GM12878 (cell line): ENCODE results near the gene PRRT4. TPM values are rescaled to one million over a fixed set of nuclear protein-coding genes. Genes with fewer than 3 reads are reported as not detected.

ENCODE experiments used
- ATAC-seq: fragments of 200-7000 bp; cut with Tn5 transposase; 3 replicates; pipeline ENCODE4 v1.9.1; 2020; ENCODE audit warnings: mild to moderate bottlenecking, moderate library complexity
- BruUV-seq: library from RNA; stranded (reverse); fragments of 400-500 nt; replicated peaks from 2 replicates; lab custom pipeline; 2021; lab: Mats Ljungman, UMichigan
- CTCF ChIA-PET: fragments of 300-600 bp; sonication (Branson Sonifier 250); formaldehyde crosslinking; extraction: SDS; loops from one replicate; lab custom pipeline; 2021; ENCODE audit warnings: inconsistent platforms; lab: Yijun Ruan, JAX
- POLR2A ChIA-PET: fragments of 350-600 bp; formaldehyde crosslinking; extraction: SDS; loops from one replicate; lab custom pipeline; 2021; ENCODE audit warnings: inconsistent platforms; lab: Charles Lee
- RAD21 ChIA-PET: fragments of 300-600 bp; sonication (Branson Sonifier 250); formaldehyde crosslinking; loops from one replicate; lab custom pipeline; 2023; ENCODE audit warnings: antibody characterized with exemption; ENCODE audit not compliant: unreplicated experiment; lab: Charles Lee
- SMC1A ChIA-PET: fragments of 300-600 bp; sonication (Branson Sonifier 250); formaldehyde crosslinking; loops from one replicate; lab custom pipeline; 2023; ENCODE audit not compliant: unreplicated experiment, uncharacterized antibody; lab: Charles Lee
- DNase-seq: peaks from one replicate; pipeline ENCODE4 v3.0.0-alpha.2; 2011; ENCODE audit warnings: low read depth, low spot score
- FAIRE-seq: peaks from 3 replicates; lab custom pipeline; 2011; peaks lifted over from hg19 to GRCh38; lab: Jason Lieb, UNC
- H2AFZ ChIP-seq: 2 replicates; pipeline ENCODE4 v1.6.0; 2011; ENCODE audit warnings: low read depth, low read length, control low read depth; ENCODE audit not compliant: control insufficient read depth
- H3K27ac ChIP-seq: 2 replicates; pipeline ENCODE4 v1.5.1; 2011; ENCODE audit warnings: control low read depth; ENCODE audit not compliant: control insufficient read depth, insufficient read depth
- H3K27me3 ChIP-seq, 2 experiments: replicated peaks in 1 of 2; 2 replicates each; pipeline versions ENCODE4 v1.6.0 to v1.6.1; 2011; ENCODE audit warnings: low read length in 1 of 2; ENCODE audit not compliant: control insufficient read depth in 2 of 2, insufficient read depth in 2 of 2
- H3K36me3 ChIP-seq, 2 experiments: 2 replicates each; pipeline ENCODE4 v1.5.1; 2011; ENCODE audit warnings: low read length in 1 of 2; ENCODE audit not compliant: control insufficient read depth in 2 of 2, insufficient read depth in 2 of 2
- H3K4me1 ChIP-seq: 2 replicates; pipeline ENCODE4 v1.6.1; 2011; ENCODE audit warnings: mild to moderate bottlenecking, low read length, moderate library complexity, mixed read lengths; ENCODE audit not compliant: control insufficient read depth, insufficient read depth
- H3K4me2 ChIP-seq: 2 replicates; pipeline ENCODE4 v1.6.0; 2011; ENCODE audit warnings: control low read depth; ENCODE audit not compliant: control insufficient read depth, insufficient read depth
- H3K4me3 ChIP-seq: fragments of 200-600 bp; sonication (generic); 2 replicates; pipeline ENCODE4 v1.5.1; 2016
- H3K79me2 ChIP-seq: 2 replicates; pipeline ENCODE4 v1.6.0; 2011; ENCODE audit warnings: low read length; ENCODE audit not compliant: control insufficient read depth, insufficient read depth
- H3K9ac ChIP-seq: 2 replicates; pipeline ENCODE4 v1.8.0; 2011; ENCODE audit warnings: low read length, control low read depth, mixed read lengths; ENCODE audit not compliant: control insufficient read depth, insufficient read depth
- H3K9me3 ChIP-seq: replicated peaks from 3 replicates; pipeline ENCODE4 v1.5.1; 2011; ENCODE audit warnings: mild to moderate bottlenecking, low read length; ENCODE audit not compliant: control insufficient read depth, insufficient read depth
- H4K20me1 ChIP-seq: 2 replicates; pipeline ENCODE4 v1.6.0; 2011; ENCODE audit not compliant: control insufficient read depth, insufficient read depth
- CTCF ChIP-seq, 3 experiments: IDR thresholded peaks in 2 of 3; conservative IDR thresholded peaks in 1 of 3; 2 replicates each; pipeline ENCODE4 v1.5.1; 2011; ENCODE audit warnings: low read depth in 3 of 3, low read length in 3 of 3, mild to moderate bottlenecking in 3 of 3, control low read depth in 2 of 3, moderate library complexity in 2 of 3, inconsistent platforms in 1 of 3, mixed read lengths in 1 of 3; ENCODE audit not compliant: control insufficient read depth in 2 of 3, insufficient read depth in 1 of 3; ENCODE audit errors: extremely low read depth in 1 of 3
- HDAC2 ChIP-seq: fragments of 200-600 bp; sonication (generic); IDR thresholded peaks from 2 replicates; pipeline ENCODE4 v1.6.1; 2017
- MLLT1 ChIP-seq: fragments of 450-650 bp; IDR thresholded peaks from 2 replicates; pipeline ENCODE4 v1.6.1; 2016; ENCODE audit warnings: mild to moderate bottlenecking
- NFYB ChIP-seq: IDR thresholded peaks from 2 replicates; pipeline ENCODE4 v1.6.1; 2011; ENCODE audit warnings: low read depth, mild to moderate bottlenecking, low read length, improper control_type of control experiment, moderate library complexity; ENCODE audit not compliant: insufficient read depth
- POU2F2 ChIP-seq: IDR thresholded peaks from 3 replicates; pipeline ENCODE4 v1.6.1; 2011; ENCODE audit warnings: low read depth, mild to moderate bottlenecking, low read length, borderline replicate concordance
- SMARCA5 ChIP-seq: fragments of 450-650 bp; IDR thresholded peaks from 2 replicates; pipeline ENCODE4 v1.6.1; 2017; ENCODE audit warnings: mild to moderate bottlenecking
- SPI1 ChIP-seq: IDR thresholded peaks from 2 replicates; pipeline ENCODE4 v1.6.1; 2011; ENCODE audit warnings: low read depth, mild to moderate bottlenecking, low read length, moderate library complexity, borderline replicate concordance; ENCODE audit not compliant: insufficient read depth
- TCF3 ChIP-seq: IDR thresholded peaks from 2 replicates; pipeline ENCODE4 v1.6.1; 2012; ENCODE audit warnings: low read depth, mild to moderate bottlenecking, low read length, borderline replicate concordance; ENCODE audit not compliant: insufficient read depth
- ZNF24 ChIP-seq: fragments of 450-650 bp; IDR thresholded peaks from 2 replicates; pipeline ENCODE4 v1.6.1; 2017; ENCODE audit warnings: antibody characterized with exemption, mild to moderate bottlenecking
- ZNF622 ChIP-seq: fragments of 450-650 bp; IDR thresholded peaks from 2 replicates; pipeline ENCODE4 v1.6.1; 2017; ENCODE audit warnings: mild to moderate bottlenecking, inconsistent platforms
- WGBS: methylation state at CpG from one replicate; pipeline ENCODE4 v1.1.6; 2016; ENCODE audit warnings: low lambda C conversion rate; ENCODE audit not compliant: insufficient replicate concordance, insufficient coverage; ENCODE audit errors: missing lambda C conversion rate; 5-methylcytosine and 5-hydroxymethylcytosine counted together
- in situ Hi-C: fragments of 300-500 bp; cut with MboI; formaldehyde crosslinking; loops from 9 replicates; pipeline ENCODE4 v1.14.3; 2018; ENCODE audit warnings: mixed read lengths
- intact Hi-C: fragments of 100-400 bp; cut with micrococcal nuclease; formaldehyde crosslinking; loops from one replicate; pipeline ENCODE4 v1.14.2; 2022; ENCODE audit not compliant: unreplicated experiment
- polyA plus RNA-seq, 11 experiments: library from polyadenylated mRNA; depleted of rRNA in 4 of 11; unstranded in 6 of 11; stranded (reverse) in 5 of 11; fragments of >200 nt; fragmentation: Nextera tagmentation in 4 of 11; fragmentation: Illumina TruSeq in 1 of 11; extraction: Ambion mirVana in 4 of 11; extraction: Trizol in 1 of 11; gene quantifications; 1 replicate in 1 of 11; 2 replicates in 10 of 11; pipeline versions ENCODE4 v1.2.1 to v1.2.3, GENCODE V29; 2011 to 2016; ENCODE audit warnings: inconsistent platforms in 2 of 11, missing spikeins in 2 of 11, low read depth in 1 of 11
- total RNA-seq, 4 experiments: library from RNA; depleted of rRNA in 3 of 4; stranded (reverse); fragments of >200 nt in 3 of 4; fragmentation: Illumina TruSeq in 1 of 4; extraction: Trizol in 1 of 4; gene quantifications; 2 replicates each; pipeline versions ENCODE4 v1.2.1 to v1.2.3, GENCODE V29; 2013 to 2021
- TF ChIP-seq, protein P1 (sequence below): fragments of 450-650 bp; IDR thresholded peaks from 2 replicates; pipeline ENCODE4 v1.6.1; 2016; ENCODE audit warnings: mild to moderate bottlenecking

The PRRT4 gene
- total and polyA plus RNA-seq, 10 of the 15 experiments (the other 5 are each of a cell fraction or from before 2014, with no cell fraction given) = not detected

DNA sequence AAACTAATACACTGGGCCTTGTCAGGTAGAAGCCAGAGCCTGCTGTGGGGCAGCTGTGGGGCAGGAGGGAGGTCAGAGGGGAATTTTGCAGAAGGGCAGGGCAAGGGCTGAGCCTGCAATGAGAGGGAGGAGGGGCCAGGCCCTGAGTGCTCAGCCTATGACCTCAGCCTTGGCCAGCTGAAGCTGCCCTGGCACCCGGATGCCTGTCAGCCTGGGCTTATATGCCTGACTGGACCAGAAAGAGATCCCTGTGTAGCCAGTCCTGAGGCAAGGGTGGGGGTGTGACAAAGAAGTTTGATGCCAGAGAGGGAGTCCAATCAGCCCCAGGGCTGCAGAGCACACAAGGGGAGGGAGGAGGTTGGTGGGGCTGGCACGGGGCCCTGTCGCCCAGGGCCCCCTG lies 22.3 kb upstream of the PRRT4 start:
- no peaks in the 10 kb centered on the region; a peak in 1 of 4 replicates for H3K27me3 ChIP-seq
- in situ Hi-C loops (no loop called here), intact Hi-C loops (loop anchor here (10.0 kb wide), 1 partner anchor 249 kb away; no protein-coding TSS in a partner anchor)
- FAIRE-seq = no peak
- no peaks in the 10 kb centered on the region for H3K4me1 ChIP-seq
- ChIA-PET SMC1A (no interaction called here), RAD21 (interaction anchor here (0.8 to 1.1 kb wide), 2 partner anchors 22 to 36 kb away, joined by 3 to 5 read pairs; no protein-coding TSS in a partner anchor), CTCF (interaction anchor here (1.1 to 4.9 kb wide), 4 partner anchors 10 to 43 kb away, joined by 4 to 31 read pairs (median 5); no protein-coding TSS in a partner anchor), POLR2A (interaction anchor here (0.6 kb wide), 1 partner anchor 71 kb away, joined by 3 read pairs; no protein-coding TSS in a partner anchor)
- 34% methylated on average over 3 of the region's 3 CpGs for WGBS
- H3K4me2 ChIP-seq = no peak overlapping the region
- no peaks in the 10 kb centered on the region for H4K20me1 ChIP-seq
- DNase-seq = no peak
- BruUV-seq = no TSS peak
- no peaks in the 10 kb centered on the region for H3K36me3 ChIP-seq
- peak; percentile 40 for ATAC-seq
- TF ChIP-seq NFYB = no peak
- no peaks in the 10 kb centered on the region for H3K9me3 ChIP-seq
- no peak overlapping the region for H3K9ac ChIP-seq
- no peak overlapping the region for H3K4me3 ChIP-seq
- no peaks in the 10 kb centered on the region for H3K79me2 ChIP-seq
- no peak overlapping the region for H2AFZ ChIP-seq
- no peak overlapping the region for H3K27ac ChIP-seq

DNA sequence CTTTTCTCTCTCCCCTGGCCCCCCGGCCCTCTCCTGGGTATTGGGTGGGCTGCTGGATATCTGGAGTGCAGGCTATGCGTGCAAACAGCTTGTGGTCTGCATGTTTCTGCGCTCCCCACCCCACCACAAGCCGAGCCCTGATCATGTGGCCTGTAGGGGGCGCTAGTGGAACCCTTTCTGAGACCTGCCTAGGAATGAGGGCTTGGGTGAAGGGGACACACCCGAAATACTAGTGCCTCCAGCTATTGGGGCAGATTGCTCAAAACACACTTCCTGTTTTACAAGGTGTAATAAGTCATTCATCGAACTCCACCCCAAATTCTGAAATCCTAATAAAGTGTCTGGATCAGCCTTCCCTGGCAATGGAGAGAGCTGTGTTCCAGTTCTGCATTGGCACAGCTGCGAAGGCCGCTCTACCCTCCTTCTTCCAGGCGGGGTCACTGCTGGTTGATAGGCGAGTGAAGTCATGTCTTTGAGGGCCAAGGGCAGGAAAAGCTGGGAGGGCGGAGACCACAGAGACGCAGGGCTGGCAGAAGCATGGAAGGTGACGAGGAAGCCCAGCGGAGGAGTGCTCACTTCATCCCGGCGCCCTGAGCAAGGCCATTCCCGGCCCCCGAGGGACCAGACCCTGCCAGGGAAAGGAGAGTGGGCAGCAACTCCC lies 19.8 kb upstream of the PRRT4 start:
- FAIRE-seq (no peak), ATAC-seq (peak; percentile 72)
- in situ Hi-C loops = no loop called here
- TF ChIP-seq POU2F2 = no peak
- no peak for TF ChIP-seq MLLT1
- TF ChIP-seq HDAC2 = no peak
- TF ChIP-seq SMARCA5 = no peak
- peak; percentile 27; the same call in 1 of the 2 replicates for TF ChIP-seq SPI1
- TF ChIP-seq CTCF (IDR thresholded peaks at IDR 0.05 in 2 of 3, conservative IDR thresholded peaks at IDR 0.05 in 1 of 3; ENCODE audit: control insufficient read depth in 2 of 3, extremely low read depth in 1 of 3, insufficient read depth in 1 of 3, low read depth in 3 of 3, low read length in 3 of 3) = peak; percentile 28 to 71 (median 56)
- no peak for TF ChIP-seq ZNF24
- TF ChIP-seq ZNF622 = no peak
- no peak for TF ChIP-seq TCF3
- TF ChIP-seq, protein P1, sequence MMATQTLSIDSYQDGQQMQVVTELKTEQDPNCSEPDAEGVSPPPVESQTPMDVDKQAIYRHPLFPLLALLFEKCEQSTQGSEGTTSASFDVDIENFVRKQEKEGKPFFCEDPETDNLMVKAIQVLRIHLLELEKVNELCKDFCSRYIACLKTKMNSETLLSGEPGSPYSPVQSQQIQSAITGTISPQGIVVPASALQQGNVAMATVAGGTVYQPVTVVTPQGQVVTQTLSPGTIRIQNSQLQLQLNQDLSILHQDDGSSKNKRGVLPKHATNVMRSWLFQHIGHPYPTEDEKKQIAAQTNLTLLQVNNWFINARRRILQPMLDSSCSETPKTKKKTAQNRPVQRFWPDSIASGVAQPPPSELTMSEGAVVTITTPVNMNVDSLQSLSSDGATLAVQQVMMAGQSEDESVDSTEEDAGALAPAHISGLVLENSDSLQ = no peak

More for the DNA sequence above, 19.8 kb upstream of the PRRT4 start:
- intact Hi-C loops = loop anchor here (10.0 kb wide), 1 partner anchor 246 kb away; no protein-coding TSS in a partner anchor
- no peak overlapping the region for H3K4me2 ChIP-seq
- H3K9ac ChIP-seq = no peak overlapping the region
- POLR2A ChIA-PET = interaction anchor here (1.0 to 1.3 kb wide), 2 partner anchors 10 to 23 kb away, joined by 4 to 5 read pairs; no protein-coding TSS in a partner anchor
- no peaks in the 10 kb centered on the region for H4K20me1 ChIP-seq
- SMC1A ChIA-PET = interaction anchor here (0.7 to 1.3 kb wide), 3 partner anchors 9 to 43 kb away, joined by 3 to 4 read pairs (median 3); no protein-coding TSS in a partner anchor
- DNase-seq = no peak
- H2AFZ ChIP-seq = no peak overlapping the region
- H3K4me3 ChIP-seq = no peak overlapping the region
- RAD21 ChIA-PET = interaction anchor here (0.8 kb wide), 1 partner anchor 46 kb away, joined by 3 read pairs; no protein-coding TSS in a partner anchor
- BruUV-seq = no TSS peak
- H3K4me1 ChIP-seq = no peaks in the 10 kb centered on the region
- no peaks in the 10 kb centered on the region for H3K79me2 ChIP-seq
- whole genome bisulfite sequencing = 44% methylated on average over 19 of the region's 19 CpGs
- H3K36me3 ChIP-seq = no peaks in the 10 kb centered on the region
- H3K27me3 ChIP-seq = no peaks in the 10 kb centered on the region
- H3K9me3 ChIP-seq = no peaks in the 10 kb centered on the region
- CTCF ChIA-PET = interaction anchor here (0.6 to 4.9 kb wide), 14 partner anchors 9 to 357 kb away, joined by 3 to 31 read pairs (median 3); no protein-coding TSS in a partner anchor
- no peak overlapping the region for H3K27ac ChIP-seq
